Kidney (tissue), 14 donors: ENCODE measurements around the gene POLR1C. TPM values are rescaled to one million over a fixed set of nuclear protein-coding genes. Genes with fewer than 3 reads are reported as not detected.

Experiments
- DNase-seq, 5 donors: peaks; one replicate each; pipeline ENCODE4 v3.0.0-alpha.2; 2013 to 2020
- FAIRE-seq: peaks from 2 replicates; lab custom pipeline; 2012; peaks lifted over from hg19 to GRCh38; lab: Jason Lieb, UNC
- H3K27ac ChIP-seq, 2 donors: one replicate each; pipeline ENCODE4 v1.7.0; 2013; ENCODE audit warnings: low read depth in 2 of 2, low read length in 2 of 2, inconsistent platforms in 1 of 2
- H3K27me3 ChIP-seq: one replicate; pipeline ENCODE4 v1.7.1; 2013; ENCODE audit warnings: low read length, inconsistent platforms; ENCODE audit not compliant: control insufficient read depth, insufficient read depth
- H3K36me3 ChIP-seq, 3 donors: one replicate each; pipeline versions ENCODE4 v1.7.0 to v1.7.1; 2013; ENCODE audit warnings: low read length in 3 of 3, control low read depth in 1 of 3, inconsistent platforms in 1 of 3; ENCODE audit not compliant: insufficient read depth in 3 of 3, control insufficient read depth in 2 of 3
- H3K4me1 ChIP-seq, 3 donors: one replicate each; pipeline versions ENCODE4 v1.7.0 to v1.7.1; 2013; ENCODE audit warnings: low read length in 3 of 3, inconsistent platforms in 1 of 3, low read depth in 1 of 3; ENCODE audit not compliant: control insufficient read depth in 2 of 3, insufficient read depth in 2 of 3
- H3K4me3 ChIP-seq, 3 donors: one replicate each; pipeline versions ENCODE4 v1.7.0 to v1.8.1; 2013; ENCODE audit warnings: low read length in 3 of 3, control low read depth in 1 of 3, inconsistent platforms in 1 of 3
- H3K9ac ChIP-seq, 3 donors: one replicate each; pipeline versions ENCODE4 v1.7.0 to v1.7.1; 2013; ENCODE audit warnings: low read length in 3 of 3, control low read depth in 1 of 3, inconsistent platforms in 1 of 3
- H3K9me3 ChIP-seq, 3 donors: one replicate each; pipeline versions ENCODE4 v1.7.0 to v1.7.1; 2013; ENCODE audit warnings: low read length in 3 of 3, control low read depth in 1 of 3, inconsistent platforms in 1 of 3; ENCODE audit not compliant: control insufficient read depth in 2 of 3, insufficient read depth in 1 of 3
- intact Hi-C: fragments of 100-400 bp; cut with DNase I; formaldehyde crosslinking; loops from one replicate; pipeline ENCODE4 v1.11.1; 2022
- polyA plus RNA-seq: library from polyadenylated mRNA; stranded (reverse); fragments of 350-450 nt; fragmentation: Illumina TruSeq; extraction: RNeasy Lipid Tissue Mini Kit (QIAGEN cat#74804); gene quantifications from one replicate; pipeline ENCODE4 v1.2.3, GENCODE V29; 2014; ENCODE audit warnings: low read depth, low replicate concordance; ENCODE audit not compliant: insufficient read depth
- total RNA-seq: library from RNA; stranded (reverse); fragmentation: NEBNext Ultra II Directional; extraction: Animal tissue kit (Norgen Biotek cat#: 25700); gene quantifications from one replicate; pipeline ENCODE4 v1.2.1, GENCODE V29; 2021
- TF ChIP-seq, protein P1 (sequence below): IDR thresholded peaks from 3 replicates; pipeline ENCODE4 v1.5.1; 2012; ENCODE audit warnings: mild to moderate bottlenecking, moderate library complexity, borderline replicate concordance; ENCODE audit not compliant: insufficient read depth; ENCODE audit errors: extremely low read depth
- donor health status: control.
- donor health status: control.
- donor health status: control.
- donor health status: control.
- donor health status: control.
- donor health status: DM: yes; HTN: yes; CAD: no.
- donor health status: Normal renal cell carcinoma (clear cell type).

Gene POLR1C
- total and polyA plus RNA-seq, 2 donors from 2014 or later, result 27.5 to 41.3 TPM

DNA sequence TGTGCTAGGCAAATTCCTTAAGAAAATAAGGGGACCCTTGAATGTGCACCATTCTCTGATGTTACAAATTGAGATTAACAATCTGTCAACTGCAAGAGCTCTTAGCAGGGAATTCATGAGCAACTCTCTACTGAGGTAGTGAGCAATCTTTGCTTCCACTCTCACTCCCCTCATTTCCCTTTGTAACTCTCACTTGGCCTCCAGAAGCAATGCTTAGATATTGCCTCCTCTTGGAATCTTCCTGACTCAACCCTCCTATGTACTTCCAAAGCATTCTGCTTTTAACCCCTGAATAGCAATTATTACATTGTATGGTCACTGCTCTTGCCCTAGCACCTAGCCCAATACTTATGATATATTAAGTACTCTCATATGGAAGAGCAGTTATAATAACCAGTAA lies 42.4 kb downstream of the POLR1C start:
- H3K36me3 ChIP-seq, result peaks cover 3 to 40% (median 28%) of the 10 kb centered on the region in 3 donors
- FAIRE-seq, result no peak
- intact Hi-C loops, result no loop called here
- TF ChIP-seq, protein P1, sequence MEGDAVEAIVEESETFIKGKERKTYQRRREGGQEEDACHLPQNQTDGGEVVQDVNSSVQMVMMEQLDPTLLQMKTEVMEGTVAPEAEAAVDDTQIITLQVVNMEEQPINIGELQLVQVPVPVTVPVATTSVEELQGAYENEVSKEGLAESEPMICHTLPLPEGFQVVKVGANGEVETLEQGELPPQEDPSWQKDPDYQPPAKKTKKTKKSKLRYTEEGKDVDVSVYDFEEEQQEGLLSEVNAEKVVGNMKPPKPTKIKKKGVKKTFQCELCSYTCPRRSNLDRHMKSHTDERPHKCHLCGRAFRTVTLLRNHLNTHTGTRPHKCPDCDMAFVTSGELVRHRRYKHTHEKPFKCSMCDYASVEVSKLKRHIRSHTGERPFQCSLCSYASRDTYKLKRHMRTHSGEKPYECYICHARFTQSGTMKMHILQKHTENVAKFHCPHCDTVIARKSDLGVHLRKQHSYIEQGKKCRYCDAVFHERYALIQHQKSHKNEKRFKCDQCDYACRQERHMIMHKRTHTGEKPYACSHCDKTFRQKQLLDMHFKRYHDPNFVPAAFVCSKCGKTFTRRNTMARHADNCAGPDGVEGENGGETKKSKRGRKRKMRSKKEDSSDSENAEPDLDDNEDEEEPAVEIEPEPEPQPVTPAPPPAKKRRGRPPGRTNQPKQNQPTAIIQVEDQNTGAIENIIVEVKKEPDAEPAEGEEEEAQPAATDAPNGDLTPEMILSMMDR, result no peak
- H3K9me3 ChIP-seq, result no peaks in the 10 kb centered on the region
- H3K9ac ChIP-seq, result no peak overlapping the region
- H3K27me3 ChIP-seq, result no peaks in the 10 kb centered on the region
- H3K4me1 ChIP-seq, result no peaks in the 10 kb centered on the region
- no peak overlapping the region for H3K27ac ChIP-seq
- H3K4me3 ChIP-seq, result no peak overlapping the region
- DNase-seq, result no peak

DNA sequence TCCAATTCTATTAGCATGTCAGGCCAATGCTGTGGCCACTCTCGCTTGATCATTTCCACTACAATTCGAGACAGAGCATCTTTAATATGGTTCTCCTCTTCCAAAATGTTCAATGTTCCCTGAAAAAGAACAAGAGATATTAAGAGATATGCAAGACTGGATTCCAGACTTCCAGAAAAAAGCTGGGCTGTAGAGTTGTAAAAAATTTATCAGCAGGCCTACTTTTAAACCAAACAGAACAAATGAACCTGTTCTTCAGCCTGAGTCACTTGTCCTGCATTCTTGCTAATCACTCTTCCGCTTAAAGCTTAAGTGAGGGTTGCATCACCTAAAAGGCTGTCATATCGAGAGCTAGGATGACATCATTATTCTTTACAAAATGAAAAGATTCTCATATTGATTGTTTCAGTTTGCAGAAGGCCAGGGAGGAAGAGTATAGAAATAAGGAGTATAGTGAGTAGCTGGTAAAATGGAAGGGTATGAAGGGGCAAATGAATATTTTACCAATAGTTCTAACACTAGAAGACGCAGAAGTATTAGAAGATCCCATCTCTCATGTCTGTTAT lies 54.1 kb downstream of the POLR1C start:
- Histone ChIP-seq H3K27ac (no peak overlapping the region), H3K9ac (no peak overlapping the region), H3K4me3 (no peak overlapping the region), H3K27me3 (no peaks in the 10 kb centered on the region), H3K4me1 (peaks cover 0 to 4% (median 0%) of the 10 kb centered on the region in 3 donors), H3K9me3 (no peaks in the 10 kb centered on the region), H3K36me3 (peaks cover 9 to 25% (median 15%) of the 10 kb centered on the region in 3 donors)
- FAIRE-seq (no peak), DNase-seq (no peak)
- intact Hi-C loops, result no loop called here
- TF ChIP-seq, protein P1, result no peak

Other genes with a start within 250 kb of the POLR1C start
- 2.0 TPM for gene SLC22A7, start 218.8 kb upstream of the POLR1C start, total RNA-seq
- gene SLC22A7, start 218.8 kb upstream of the POLR1C start, polyA plus RNA-seq, result 34.8 TPM
- gene CRIP3, start 208.3 kb upstream of the POLR1C start, total RNA-seq, result 5.6 TPM
- 14.3 TPM for gene CRIP3, start 208.3 kb upstream of the POLR1C start, polyA plus RNA-seq
- gene ZNF318, start 147.4 kb upstream of the POLR1C start, total RNA-seq, result 13.9 TPM
- gene ZNF318, start 147.4 kb upstream of the POLR1C start, polyA plus RNA-seq, result 5.5 TPM
- 30.2 TPM for gene ABCC10, start 89.5 kb upstream of the POLR1C start, total RNA-seq
- 12.0 TPM for gene ABCC10, start 89.5 kb upstream of the POLR1C start, polyA plus RNA-seq
- gene DLK2, start 61.5 kb upstream of the POLR1C start, total RNA-seq, result 0.50 TPM
- not detected for gene DLK2, start 61.5 kb upstream of the POLR1C start, polyA plus RNA-seq
- gene TJAP1, start 39.5 kb upstream of the POLR1C start, total RNA-seq, result 38.5 TPM
- 13.6 TPM for gene TJAP1, start 39.5 kb upstream of the POLR1C start, polyA plus RNA-seq
- gene LRRC73, start 6.7 kb upstream of the POLR1C start, total RNA-seq, result 1.5 TPM
- gene LRRC73, start 6.7 kb upstream of the POLR1C start, polyA plus RNA-seq, result 4.6 TPM
- 107 TPM for gene YIPF3, start 163 bp upstream of the POLR1C start, total RNA-seq
- gene YIPF3, start 163 bp upstream of the POLR1C start, polyA plus RNA-seq, result 114 TPM
- gene XPO5, start 58.9 kb downstream of the POLR1C start, total RNA-seq, result 34.3 TPM
- gene XPO5, start 58.9 kb downstream of the POLR1C start, polyA plus RNA-seq, result 7.5 TPM
- gene POLH, start 59.1 kb downstream of the POLR1C start, total RNA-seq, result 16.8 TPM
- 1.8 TPM for gene POLH, start 59.1 kb downstream of the POLR1C start, polyA plus RNA-seq
- 64.6 TPM for gene GTPBP2, start 112.2 kb downstream of the POLR1C start, total RNA-seq
- gene GTPBP2, start 112.2 kb downstream of the POLR1C start, polyA plus RNA-seq, result 19.7 TPM
- gene MAD2L1BP, start 118.8 kb downstream of the POLR1C start, total RNA-seq, result 19.0 TPM
- 31.0 TPM for gene MAD2L1BP, start 118.8 kb downstream of the POLR1C start, polyA plus RNA-seq
- 0.16 TPM for gene RSPH9, start 127.9 kb downstream of the POLR1C start, total RNA-seq
- 0.45 TPM for gene RSPH9, start 127.9 kb downstream of the POLR1C start, polyA plus RNA-seq
- gene MRPS18A, start 170.7 kb downstream of the POLR1C start, total RNA-seq, result 36.4 TPM
- gene MRPS18A, start 170.7 kb downstream of the POLR1C start, polyA plus RNA-seq, result 103 TPM